Activated T-cell treated with anti-CD3 and anti-CD28 coated beads for 4 hours (primary cell): Measurements from ENCODE around the gene ODAD2.

Experiments
- DNase-seq: peaks from one replicate; pipeline ENCODE4 v3.0.0-alpha.2; 2020

Gene ODAD2

DNA sequence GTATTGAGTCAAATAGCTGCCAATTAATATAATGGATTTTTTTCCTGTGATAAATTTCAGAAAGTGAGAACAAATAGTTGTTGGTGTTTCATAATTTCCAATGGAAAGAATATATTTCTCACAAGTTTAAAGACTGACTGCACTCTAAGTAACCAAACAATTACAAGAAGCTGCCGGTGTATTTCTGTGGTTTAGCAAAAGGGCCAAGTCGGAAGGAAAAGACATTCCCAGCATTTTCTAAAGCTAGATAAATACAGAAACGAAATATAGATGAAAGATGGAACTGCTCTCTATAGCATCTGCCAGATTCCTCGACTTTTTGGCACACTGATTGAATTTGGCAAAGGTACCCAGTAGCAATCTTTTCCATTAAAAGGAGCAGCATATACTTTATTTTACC is 160.5 kb downstream of the ODAD2 start:
- DNase-seq, result no peak

DNA sequence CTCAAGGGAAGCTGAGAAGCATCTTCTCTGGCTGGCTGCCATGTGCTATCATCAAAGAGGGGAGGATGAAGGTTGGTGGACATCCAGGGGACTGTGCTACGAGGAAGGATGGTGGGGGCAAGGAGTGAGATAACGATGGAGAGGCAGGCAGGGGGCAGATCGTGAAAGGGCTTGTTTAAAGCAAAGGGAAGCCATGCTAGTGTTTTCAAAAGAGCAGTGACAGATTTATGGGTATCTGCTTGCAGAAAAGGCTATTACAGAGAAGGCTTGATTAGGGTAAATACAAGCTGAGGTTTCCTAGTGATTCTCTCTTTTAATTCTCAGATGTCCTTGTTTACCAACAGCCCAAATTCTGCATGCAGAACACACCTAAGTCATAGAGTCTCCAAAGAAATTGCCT is 164.4 kb downstream of the ODAD2 start:
- no peak for DNase-seq

DNA sequence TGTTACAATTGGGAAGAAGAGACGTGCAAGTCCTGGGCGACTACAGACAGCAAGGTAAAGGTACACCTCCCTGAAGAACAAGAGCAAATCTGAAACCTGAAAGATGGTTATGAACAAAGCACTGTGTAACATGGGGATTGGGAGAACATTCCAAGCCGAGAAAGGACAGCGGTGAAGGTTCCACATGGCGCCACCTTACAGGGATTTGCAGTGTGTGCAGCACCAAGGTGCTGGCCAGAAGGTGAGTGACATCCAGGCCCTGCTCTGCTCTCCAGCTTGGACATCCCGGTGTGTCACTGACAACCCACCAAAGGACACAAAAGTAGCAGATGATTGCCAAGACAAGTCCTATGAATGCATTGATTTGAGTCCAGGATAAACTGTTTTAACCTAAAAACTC is 165.1 kb downstream of the ODAD2 start:
- DNase-seq, result no peak

DNA sequence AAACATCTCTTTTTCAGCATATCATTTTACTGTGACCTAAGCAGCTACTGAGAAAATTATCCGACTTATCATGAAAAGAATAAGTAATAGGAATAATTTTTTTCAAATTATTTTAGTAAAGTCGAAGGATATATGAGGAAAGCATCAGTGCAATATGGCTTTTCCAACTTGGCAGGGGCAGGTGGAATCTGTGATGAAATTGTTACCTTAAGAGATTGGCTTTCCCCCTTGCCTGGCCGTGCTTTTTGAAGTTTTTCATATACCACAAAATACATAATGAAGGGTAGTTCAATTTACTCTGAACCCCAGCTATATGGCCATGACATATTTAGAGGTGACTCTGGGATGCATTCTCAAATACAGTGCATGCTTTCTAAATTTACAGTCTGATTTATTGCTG is 166.1 kb downstream of the ODAD2 start:
- no peak for DNase-seq

DNA sequence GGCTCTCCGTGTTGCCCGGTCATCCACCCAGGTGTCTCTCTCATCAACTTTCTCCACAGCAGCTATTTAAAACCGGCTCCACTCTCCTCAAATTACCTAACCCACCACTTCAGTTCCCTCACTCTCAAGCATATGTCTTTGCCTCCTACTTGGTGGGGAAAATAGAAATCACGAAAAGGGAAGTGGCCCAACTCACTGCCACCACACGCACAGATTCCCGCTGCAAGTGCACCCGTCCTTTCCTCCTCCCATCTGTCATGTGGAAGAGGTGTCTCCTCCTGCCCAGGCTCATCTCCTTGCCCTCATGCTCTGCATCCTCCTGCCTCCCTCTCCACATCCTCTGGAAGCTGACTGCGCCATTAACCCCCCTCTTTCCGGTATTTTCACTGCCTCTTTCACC is 172.5 kb downstream of the ODAD2 start:
- DNase-seq, result no peak

DNA sequence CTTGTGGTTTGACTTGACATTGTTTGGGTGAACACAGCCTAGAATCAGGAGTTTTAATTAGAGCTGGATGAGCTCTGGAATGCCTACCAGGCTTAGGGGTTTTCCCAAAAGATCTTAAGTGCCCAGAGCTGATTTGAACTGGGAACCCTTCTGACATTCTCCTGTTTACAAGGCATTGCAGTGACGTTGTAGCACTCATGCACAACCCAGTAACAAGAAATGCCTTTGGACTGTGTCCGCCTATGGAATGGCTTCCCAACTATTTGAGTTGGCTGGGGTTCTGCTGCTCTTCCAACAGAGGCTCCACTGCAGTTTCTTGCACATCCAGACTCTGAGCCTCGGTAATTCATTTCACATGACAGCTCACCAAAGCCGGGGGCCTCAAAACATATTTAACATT is 176.6 kb downstream of the ODAD2 start:
- DNase-seq, result no peak

DNA sequence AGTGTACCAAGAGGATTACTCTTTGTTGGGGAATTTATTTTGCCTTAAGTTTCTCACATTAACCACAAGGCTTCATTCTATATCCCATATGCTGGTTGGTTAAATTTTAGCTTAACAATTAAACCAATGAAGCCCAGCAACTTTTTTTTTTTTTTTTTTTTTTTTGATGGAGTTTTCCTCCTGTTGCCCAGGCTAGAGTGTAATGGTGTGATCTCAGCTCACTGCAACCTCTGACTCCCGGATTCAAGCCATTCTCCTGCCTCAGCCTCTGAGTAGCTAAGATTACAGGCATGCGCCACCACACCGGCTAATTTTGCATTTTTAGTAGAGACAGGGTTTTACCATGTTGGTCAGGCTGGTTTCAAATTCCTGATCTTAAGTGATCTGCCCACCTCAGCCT is 178.2 kb downstream of the ODAD2 start:
- DNase-seq, result no peak

DNA sequence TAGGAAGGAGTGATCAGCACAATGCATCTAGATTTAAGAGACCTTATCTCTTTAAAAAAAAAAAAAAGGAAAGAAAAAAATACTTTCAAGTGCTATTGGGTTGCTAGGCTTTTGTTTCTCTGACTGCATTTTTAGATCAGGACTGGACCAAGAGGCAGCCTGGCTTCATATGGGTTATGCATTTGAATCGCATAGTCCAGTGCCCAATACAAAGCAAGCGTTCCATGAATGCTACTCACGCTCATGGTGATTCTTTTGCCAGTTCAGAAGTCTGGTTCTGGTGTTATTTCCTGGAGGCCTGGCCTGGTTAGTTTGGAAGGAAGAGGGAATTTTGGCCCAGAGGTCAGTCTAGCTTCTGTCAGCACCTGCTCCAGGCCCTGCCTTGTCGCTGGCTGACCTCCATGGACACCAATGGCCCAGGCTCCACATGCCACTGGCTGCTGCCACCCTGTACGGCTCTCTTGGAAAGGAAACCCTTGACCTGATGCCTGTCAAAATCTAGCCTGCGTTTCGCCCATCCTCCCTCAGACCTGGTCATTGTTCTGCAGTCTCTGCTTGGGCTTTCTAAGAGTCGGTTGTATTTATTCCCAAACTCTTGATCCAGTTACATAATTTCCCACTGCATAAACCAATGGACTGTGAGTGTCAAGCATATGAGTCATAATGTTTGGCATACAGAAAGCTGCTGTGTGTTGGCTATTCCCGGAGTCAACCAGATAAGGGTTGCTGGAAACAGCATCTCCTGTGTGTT is 178.9 kb downstream of the ODAD2 start:
- no peak for DNase-seq

DNA sequence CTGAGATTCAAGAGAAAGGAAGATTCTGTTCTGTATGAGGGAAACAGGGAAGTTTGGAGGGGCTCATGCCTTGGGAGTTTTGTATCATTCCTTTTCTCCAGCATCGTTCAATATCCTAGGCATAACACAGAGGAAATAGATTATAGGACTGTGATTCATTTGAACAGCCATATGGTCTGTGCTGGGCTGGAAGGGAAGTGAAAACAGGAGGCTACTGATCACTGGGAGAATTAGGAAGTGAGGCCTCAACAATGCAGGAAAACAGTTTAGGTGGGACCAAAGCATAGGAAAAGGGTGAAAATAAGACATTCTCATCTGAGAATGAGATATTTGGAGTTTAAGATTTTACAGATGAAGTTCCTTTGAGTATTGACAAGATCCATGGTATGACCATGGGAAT is 182.6 kb downstream of the ODAD2 start:
- no peak for DNase-seq

DNA sequence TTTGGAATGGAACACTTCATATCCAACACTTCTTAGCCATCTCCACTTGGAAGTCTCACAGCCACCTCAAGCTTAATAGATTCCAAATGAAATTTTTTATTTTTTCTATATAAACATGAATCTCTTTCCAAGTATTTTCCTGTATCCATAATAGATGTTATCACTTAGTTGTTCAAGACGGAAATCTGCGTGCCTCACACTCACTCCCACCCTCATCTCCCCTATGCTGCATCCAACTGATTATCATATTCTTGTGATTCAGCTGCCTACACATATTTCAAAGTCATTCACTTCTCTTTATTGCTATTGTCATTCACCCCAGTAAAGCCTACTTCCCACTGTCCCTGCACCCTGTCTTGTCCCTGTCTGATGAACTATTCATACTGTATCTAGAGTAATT is 183.0 kb downstream of the ODAD2 start:
- no peak for DNase-seq

DNA sequence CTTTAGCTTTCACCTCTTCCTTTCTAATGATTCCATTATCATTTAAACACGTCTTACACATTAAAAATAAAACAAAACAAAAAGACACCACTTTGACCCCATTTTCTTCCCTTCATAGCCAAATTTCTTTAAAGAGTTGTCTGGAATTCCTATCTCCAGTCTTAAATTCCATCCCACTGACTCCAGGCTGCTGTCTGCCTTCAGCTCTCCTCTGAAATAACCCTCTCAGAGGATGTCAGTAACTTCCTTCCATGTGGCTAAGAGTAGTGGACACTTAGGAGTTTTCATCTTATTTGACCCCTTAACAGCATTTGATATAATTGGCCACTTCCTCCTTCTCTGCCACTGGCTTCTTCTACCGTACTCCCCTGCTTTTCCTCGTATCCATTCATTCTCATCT is 183.6 kb downstream of the ODAD2 start:
- DNase-seq, result no peak

DNA sequence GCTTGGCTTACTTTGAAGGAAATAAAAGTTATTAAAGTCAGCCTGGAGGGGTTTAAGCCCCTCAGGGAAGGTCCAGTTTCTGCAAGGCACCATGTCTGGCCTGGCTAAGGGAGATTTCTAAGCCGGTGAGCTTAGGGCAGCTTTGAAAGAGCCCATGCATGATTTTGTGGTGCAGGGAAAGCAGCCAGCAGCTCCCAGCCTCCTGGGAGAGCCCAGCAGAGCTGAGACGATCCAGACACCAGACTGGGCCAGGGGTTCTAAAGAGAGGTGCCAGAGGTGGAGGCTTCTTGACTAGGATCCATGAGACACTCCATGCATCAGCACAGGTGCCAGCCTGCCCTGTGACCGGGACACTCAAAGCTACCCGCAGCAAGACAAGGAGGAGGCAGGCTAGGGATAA is 193.7 kb downstream of the ODAD2 start:
- no peak for DNase-seq

DNA sequence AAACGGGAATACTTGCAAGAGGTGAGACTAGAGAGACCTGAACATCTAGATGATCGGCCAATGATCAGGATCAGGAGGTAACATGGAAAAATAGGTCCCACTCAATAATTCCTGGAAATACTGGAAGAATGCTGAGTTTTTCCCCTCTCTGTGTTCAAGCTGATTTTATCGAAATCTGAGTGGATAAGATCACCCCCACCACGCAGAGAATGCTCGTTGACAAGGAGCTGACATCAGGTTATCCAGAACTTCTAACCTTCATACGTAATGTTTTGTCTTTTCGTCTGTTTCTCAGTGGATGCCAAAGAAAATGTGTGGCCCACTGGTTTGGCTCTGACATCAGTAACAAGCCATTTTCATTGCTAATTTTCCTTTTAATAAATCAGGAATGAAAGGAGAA is 194.7 kb downstream of the ODAD2 start:
- DNase-seq, result no peak

DNA sequence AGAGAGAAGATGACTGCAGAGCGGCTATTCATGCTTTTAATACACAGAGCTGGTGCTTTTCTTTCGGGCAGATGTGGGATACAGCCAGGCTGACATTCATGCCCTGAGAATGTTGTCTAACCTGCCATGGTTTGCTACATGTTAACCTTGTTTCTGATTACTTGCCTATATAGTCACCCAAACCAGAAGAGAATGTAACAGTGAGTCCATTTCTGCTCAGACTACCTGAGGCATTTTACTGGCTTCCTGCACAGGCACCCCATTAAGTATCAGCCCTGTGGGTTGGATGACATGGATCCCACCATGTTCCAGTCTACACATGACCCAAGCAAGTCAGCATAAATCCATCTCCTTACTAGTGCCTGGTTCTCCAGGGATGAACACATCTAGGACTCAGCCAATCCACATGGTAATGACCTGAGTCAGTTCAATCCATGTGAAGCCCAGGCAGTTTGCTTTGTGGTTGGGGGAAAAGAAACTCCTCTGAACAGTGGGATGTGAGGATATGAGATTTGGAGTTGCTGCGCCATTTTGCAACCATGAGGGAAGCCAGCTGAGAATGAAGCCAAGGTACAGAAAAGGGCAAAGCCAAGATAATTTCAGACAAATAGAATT is 197.6 kb downstream of the ODAD2 start:
- no peak for DNase-seq

DNA sequence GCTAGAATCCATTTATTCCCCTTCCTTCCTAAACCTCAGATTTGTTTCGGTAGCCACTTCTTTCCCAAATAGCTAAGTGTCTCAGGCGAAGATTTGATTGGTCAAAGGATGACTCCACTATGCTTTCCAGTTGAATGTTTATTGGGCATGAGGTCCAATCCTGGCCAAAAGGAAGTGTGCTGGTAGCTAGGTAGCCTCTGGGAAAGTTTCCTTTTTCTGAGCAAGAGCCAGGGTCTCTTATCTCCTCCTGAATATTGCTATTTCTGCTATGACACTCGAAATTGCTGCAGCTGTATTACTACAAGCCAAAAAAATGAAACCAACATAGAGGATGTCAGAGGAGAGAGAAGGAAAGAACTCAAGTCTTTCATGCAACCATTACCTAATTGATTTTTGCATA is 199.8 kb downstream of the ODAD2 start:
- no peak for DNase-seq

DNA sequence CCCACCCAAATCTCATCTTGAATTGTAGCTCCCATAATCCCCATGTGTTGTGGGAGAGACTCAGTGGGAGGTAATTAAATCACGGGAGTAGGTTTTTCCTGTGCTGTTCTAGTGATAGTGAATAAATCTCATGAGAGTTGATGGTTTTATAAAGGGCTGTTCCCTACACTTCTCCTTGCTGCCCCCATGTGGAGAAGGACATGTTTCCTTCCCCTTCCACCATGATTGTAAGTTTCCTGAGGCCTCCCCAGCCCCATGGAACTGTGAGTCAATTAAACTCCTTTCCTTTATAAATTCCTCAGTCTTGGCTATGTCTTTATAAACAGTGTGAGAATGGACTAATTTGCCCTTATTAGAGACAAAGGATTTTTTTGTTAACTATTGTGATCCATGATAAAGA is 204.7 kb downstream of the ODAD2 start:
- DNase-seq, result no peak

DNA sequence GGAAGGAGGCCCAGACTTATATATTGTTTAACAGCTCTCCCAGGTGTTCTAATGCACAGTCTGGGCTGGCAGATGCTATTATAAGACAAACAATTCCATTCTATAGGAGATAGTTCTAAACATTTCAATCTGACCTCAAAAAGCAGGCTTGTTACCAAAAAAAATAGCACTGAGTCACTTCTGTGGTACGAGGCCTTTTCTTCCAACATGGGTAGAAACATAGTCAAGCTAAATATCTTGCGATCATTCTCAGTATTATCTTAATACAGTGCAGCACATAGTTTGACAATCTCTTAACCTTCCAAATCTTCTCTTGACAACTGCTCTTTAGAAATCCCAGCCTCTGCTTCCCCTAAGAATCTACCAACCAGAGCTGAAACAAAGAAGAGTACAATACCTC is 206.7 kb downstream of the ODAD2 start:
- no peak for DNase-seq

DNA sequence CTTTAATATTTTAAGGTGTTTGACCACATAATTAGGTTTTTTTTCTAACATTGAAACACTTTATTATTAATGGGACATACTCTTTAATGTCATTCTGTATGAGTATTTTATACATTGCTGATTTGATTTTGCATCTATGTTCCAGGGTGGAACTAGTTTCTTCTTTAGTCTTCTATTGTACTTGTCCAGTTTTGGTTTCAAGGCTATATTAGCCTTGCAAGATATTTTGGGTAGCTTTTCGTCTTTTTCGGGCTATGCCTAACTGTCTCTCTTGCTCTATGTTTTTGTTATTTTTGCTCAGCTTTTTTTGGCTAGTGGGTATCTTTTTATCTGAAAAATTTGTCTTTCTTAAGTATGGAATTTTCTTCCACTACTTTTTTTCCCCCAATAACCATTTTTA is 214.6 kb downstream of the ODAD2 start:
- DNase-seq, result no peak

DNA sequence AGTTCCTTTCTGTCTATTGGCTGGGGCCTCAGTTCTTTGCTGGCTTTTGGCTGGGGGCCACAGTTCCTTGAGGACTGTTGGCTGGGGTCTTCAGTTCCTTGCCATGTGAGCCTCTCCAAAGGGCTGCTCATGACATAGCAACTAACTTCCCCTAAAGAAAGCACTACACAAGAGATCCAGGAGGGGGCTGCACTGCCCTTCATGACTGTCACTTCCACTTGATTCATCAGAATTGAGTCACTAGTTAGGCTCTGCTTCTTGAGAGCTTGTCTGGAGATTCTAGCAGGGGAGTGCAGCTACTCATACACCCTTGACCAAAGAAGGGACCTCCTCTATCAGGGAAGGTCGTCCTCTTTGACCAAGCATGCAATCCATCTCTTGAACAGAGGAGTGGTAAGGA is 215.2 kb downstream of the ODAD2 start:
- DNase-seq, result no peak

DNA sequence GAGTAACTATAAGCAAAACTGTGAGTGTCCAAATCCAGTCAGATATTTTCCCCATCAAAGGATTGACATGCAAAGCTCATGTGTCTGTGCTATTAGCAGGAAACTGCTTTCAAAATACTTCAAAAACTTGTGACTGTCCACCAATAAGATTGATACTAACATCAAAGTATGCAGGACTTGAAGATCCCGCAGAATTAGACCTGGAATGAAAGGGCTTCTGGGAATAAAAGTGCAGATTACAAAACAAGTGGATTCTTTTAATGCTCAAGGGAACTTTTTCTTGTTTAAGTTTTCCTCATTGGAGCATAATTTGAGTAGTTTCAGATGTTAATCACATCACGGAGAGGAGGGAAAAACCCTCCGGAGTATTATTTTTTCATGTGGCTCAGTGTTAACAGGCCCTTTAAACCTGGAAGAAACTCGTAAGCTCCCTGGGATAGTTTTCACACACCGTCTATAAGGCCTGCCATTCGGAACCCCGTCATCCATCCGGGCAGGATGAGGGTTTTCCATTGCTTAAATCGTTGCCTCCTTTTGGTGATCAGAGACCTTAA is 219.3 kb downstream of the ODAD2 start:
- DNase-seq, result no peak

DNA sequence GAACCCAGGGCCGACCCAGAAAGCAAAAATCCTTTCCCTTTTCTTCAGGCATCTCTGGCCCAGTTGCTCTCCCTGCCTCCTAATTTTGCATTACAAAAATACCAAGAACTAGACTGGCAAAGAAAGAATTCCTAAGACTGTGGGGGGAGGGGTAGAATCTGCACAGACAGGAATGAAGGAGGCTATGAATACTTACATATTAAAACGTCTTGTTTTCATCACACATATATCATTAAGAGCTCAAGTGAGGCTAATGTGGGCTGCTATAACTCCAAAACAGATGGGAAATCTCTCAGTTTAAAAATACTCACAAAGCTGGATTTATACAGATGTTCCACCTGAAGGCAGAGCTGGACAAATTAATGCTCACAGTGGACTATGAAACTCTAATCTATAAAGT is 224.0 kb downstream of the ODAD2 start:
- no peak for DNase-seq

DNA sequence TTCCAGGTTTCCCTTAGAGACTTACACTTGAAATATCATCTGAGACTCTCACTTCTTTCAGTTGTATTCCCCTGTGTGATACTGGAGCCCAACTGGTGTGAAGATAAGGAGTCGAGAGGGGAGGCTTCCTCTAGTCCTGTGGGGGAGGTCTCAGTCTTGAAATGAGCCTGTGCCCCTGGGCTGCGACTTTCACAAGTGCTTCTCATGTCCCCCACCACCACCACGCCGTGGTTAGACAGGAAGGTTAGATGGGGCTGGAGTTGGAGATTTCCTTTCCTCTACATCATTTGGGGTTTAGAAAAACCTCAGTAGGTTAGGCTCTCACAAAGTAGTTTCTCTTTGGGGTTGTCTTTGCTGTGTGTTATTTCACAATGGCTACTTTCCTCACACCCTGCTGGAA is 227.6 kb downstream of the ODAD2 start:
- DNase-seq, result no peak

DNA sequence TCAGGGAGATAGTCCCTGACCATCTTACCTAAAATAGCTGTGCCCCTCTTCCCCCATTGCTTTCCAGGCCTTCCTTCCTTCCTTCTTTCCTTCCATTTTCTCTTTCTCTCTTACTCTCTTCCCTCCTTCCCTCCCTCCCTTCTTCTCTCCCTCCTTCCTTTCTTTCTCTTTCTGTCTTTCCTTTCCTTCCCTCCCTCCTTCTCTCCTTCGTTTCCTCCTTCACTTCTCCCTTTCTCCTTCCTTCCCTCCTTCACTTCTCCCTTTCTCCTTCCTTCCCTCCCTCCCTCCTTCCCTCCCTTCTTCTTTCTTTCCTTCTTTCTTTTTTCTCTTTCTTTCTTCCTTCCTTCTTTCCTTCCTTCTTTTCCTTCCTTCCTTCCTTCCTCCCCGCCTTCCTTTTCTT is 228.7 kb downstream of the ODAD2 start:
- DNase-seq, result no peak
